ENCODE measurements around the gene LTF.
"Not testable (repeated sequence)": the region's sequence is repeated elsewhere in the genome, so short reads cannot be mapped to it uniquely, and the experiment has no call there.

The LTF gene

GRCh38 chr3:46388847-46389246, 75.9 kb downstream of the LTF start:
- not testable (repeated sequence) for DNase-seq

GRCh38 chr3:46386205-46386604, 78.5 kb downstream of the LTF start:
- peak in 1 of 2 donors; percentile 68 for DNase-seq

Data from bone marrow (tissue), 2 donors.